SK-N-SH treated with all-trans-retinoic acid at 6 μM for 48 hours (cell line): ENCODE results near the gene DXO.

Experiments
- ATAC-seq: fragments of 200-7000 bp; cut with Tn5 transposase; 3 replicates; pipeline ENCODE4 v1.9.1; 2020; ENCODE audit warnings: mild to moderate bottlenecking, moderate library complexity
- ARNTL ChIP-seq: fragments of 450-650 bp; formaldehyde crosslinking; IDR thresholded peaks from 2 replicates; pipeline ENCODE4 v1.5.0; 2020; ENCODE audit warnings: low read depth, mild to moderate bottlenecking, moderate library complexity, borderline replicate concordance
- BACH2 ChIP-seq: fragments of 250-450 bp; sonication (Bioruptor Pico); IDR thresholded peaks from 2 replicates; pipeline ENCODE4 v1.9.0; 2021; ENCODE audit warnings: mild to moderate bottlenecking, borderline replicate concordance
- CREB5 ChIP-seq: fragments of 250-450 bp; sonication (Bioruptor Pico); IDR thresholded peaks from 2 replicates; pipeline ENCODE4 v1.5.1; 2020; ENCODE audit warnings: low read depth, mild to moderate bottlenecking, moderate library complexity
- CSDC2 ChIP-seq: fragments of 250-450 bp; sonication (Bioruptor Pico); IDR thresholded peaks from 2 replicates; pipeline ENCODE4 v1.5.0; 2020; ENCODE audit warnings: mild to moderate bottlenecking, moderate library complexity
- ESRRG ChIP-seq: fragments of 250-450 bp; sonication (Bioruptor Pico); IDR thresholded peaks from 2 replicates; pipeline ENCODE4 v1.6.1; 2021; ENCODE audit warnings: mild to moderate bottlenecking
- GLIS3 ChIP-seq: fragments of 250-450 bp; sonication (Bioruptor Pico); IDR thresholded peaks from 2 replicates; pipeline ENCODE4 v1.5.0; 2020; ENCODE audit warnings: mild to moderate bottlenecking, moderate library complexity
- ISL1 ChIP-seq: fragments of 250-450 bp; sonication (Bioruptor Pico); IDR thresholded peaks from 2 replicates; pipeline ENCODE4 v2.1.2; 2022; ENCODE audit warnings: mild to moderate bottlenecking, moderate library complexity
- PATZ1 ChIP-seq: fragments of 250-450 bp; sonication (Bioruptor Pico); IDR thresholded peaks from 2 replicates; pipeline ENCODE4 v1.8.0; 2020; ENCODE audit warnings: mild to moderate bottlenecking, moderate library complexity, borderline replicate concordance
- RARB ChIP-seq: fragments of 250-450 bp; sonication (Bioruptor Pico); IDR thresholded peaks from 2 replicates; pipeline ENCODE4 v1.8.0; 2021; ENCODE audit warnings: mild to moderate bottlenecking, moderate library complexity
- SNAI2 ChIP-seq: fragments of 250-450 bp; sonication (Bioruptor Pico); IDR thresholded peaks from 2 replicates; pipeline ENCODE4 v1.5.0; 2020; ENCODE audit warnings: mild to moderate bottlenecking, moderate library complexity
- TCF4 ChIP-seq: fragments of 250-450 bp; sonication (Bioruptor Pico); IDR thresholded peaks from 2 replicates; pipeline ENCODE4 v1.8.0; 2021; ENCODE audit warnings: mild to moderate bottlenecking, moderate library complexity, borderline replicate concordance
- TOX ChIP-seq: fragments of 250-450 bp; sonication (Bioruptor Pico); IDR thresholded peaks from 2 replicates; pipeline ENCODE4 v1.8.0; 2021; ENCODE audit warnings: mild to moderate bottlenecking, moderate library complexity, borderline replicate concordance
- TSHZ2 ChIP-seq: fragments of 250-450 bp; sonication (Bioruptor Pico); IDR thresholded peaks from 2 replicates; pipeline ENCODE4 v1.5.0; 2020; ENCODE audit warnings: mild to moderate bottlenecking, moderate library complexity
- ZC3H10 ChIP-seq: fragments of 250-450 bp; sonication (Bioruptor Pico); IDR thresholded peaks from 2 replicates; pipeline ENCODE4 v1.5.1; 2021; ENCODE audit warnings: mild to moderate bottlenecking, moderate library complexity
- ZFP3 ChIP-seq: fragments of 250-450 bp; sonication (Bioruptor Pico); IDR thresholded peaks from 2 replicates; pipeline ENCODE4 v1.5.0; 2020; ENCODE audit warnings: mild to moderate bottlenecking, moderate library complexity
- ZFP30 ChIP-seq: fragments of 450-650 bp; formaldehyde crosslinking; IDR thresholded peaks from 2 replicates; pipeline ENCODE4 v1.5.0; 2022; ENCODE audit warnings: mild to moderate bottlenecking, moderate library complexity
- ZNF565 ChIP-seq: fragments of 450-650 bp; formaldehyde crosslinking; conservative IDR thresholded peaks from 2 replicates; pipeline ENCODE4 v1.5.0; 2020; ENCODE audit warnings: low read depth, mild to moderate bottlenecking, moderate library complexity
- ZNF70 ChIP-seq: fragments of 450-650 bp; formaldehyde crosslinking; IDR thresholded peaks from 2 replicates; pipeline ENCODE4 v1.5.0; 2020; ENCODE audit warnings: mild to moderate bottlenecking, moderate library complexity
- ZNF8 ChIP-seq: fragments of 450-650 bp; formaldehyde crosslinking; IDR thresholded peaks from 2 replicates; pipeline ENCODE4 v1.5.0; 2020; ENCODE audit warnings: mild to moderate bottlenecking, moderate library complexity
- TF ChIP-seq, protein P1 (sequence below): fragments of 250-450 bp; sonication (Bioruptor Pico); IDR thresholded peaks from 2 replicates; pipeline ENCODE4 v1.5.1; 2021; ENCODE audit warnings: mild to moderate bottlenecking, moderate library complexity

DXO gene

DNA sequence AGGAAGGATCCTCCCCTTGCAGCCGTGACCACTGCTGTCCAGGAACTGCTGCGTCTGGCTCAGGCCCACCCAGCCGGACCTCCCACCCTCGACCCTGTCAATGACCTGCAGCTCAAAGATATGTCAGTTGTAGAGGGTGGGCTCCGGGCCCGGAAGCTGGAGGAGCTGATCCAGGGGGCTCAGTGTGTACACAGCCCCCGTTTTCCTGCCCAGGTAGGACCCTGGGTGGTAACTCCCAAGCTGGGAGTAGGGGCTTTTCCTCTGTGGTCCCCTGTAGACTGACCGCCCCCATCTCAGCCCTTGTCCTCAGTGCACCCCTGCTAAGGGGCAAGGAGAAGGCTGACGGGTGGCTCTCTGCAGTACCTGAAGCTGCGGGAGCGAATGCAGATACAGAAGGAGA is 3.6 kb downstream of the DXO start:
- no peak for ATAC-seq
- TF ChIP-seq BACH2 (CRISPR knock-in tag) (no peak), TCF4 (CRISPR knock-in tag) (no peak), ISL1 (no peak), TOX (CRISPR knock-in tag) (no peak), ZNF70 (no peak), CREB5 (CRISPR knock-in tag) (no peak), ZNF8 (CRISPR knock-in tag) (no peak), ZNF565 (CRISPR knock-in tag) (no peak), RARB (CRISPR knock-in tag) (no peak), SNAI2 (CRISPR knock-in tag) (no peak), ZFP3 (no peak), ESRRG (CRISPR knock-in tag) (no peak), ZFP30 (CRISPR knock-in tag) (no peak), CSDC2 (CRISPR knock-in tag) (no peak), ZC3H10 (CRISPR knock-in tag) (no peak), TSHZ2 (CRISPR knock-in tag) (no peak), GLIS3 (CRISPR knock-in tag) (no peak), PATZ1 (no peak)
- TF ChIP-seq, protein P1, sequence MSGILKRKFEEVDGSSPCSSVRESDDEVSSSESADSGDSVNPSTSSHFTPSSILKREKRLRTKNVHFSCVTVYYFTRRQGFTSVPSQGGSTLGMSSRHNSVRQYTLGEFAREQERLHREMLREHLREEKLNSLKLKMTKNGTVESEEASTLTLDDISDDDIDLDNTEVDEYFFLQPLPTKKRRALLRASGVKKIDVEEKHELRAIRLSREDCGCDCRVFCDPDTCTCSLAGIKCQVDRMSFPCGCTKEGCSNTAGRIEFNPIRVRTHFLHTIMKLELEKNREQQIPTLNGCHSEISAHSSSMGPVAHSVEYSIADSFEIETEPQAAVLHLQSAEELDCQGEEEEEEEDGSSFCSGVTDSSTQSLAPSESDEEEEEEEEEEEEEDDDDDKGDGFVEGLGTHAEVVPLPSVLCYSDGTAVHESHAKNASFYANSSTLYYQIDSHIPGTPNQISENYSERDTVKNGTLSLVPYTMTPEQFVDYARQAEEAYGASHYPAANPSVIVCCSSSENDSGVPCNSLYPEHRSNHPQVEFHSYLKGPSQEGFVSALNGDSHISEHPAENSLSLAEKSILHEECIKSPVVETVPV: no peak

GRCh38 chr6:31967926-31968320 is 4.0 kb downstream of the DXO start:
- ATAC-seq: no peak
- TF ChIP-seq, protein P1: no peak
- no peak for TF ChIP-seq GLIS3 (CRISPR knock-in tag)
- TF ChIP-seq ARNTL (CRISPR knock-in tag): no peak
- no peak for TF ChIP-seq RARB (CRISPR knock-in tag)
- no peak for TF ChIP-seq ZNF8 (CRISPR knock-in tag)
- no peak for TF ChIP-seq ZNF565 (CRISPR knock-in tag)
- TF ChIP-seq CREB5 (CRISPR knock-in tag): no peak
- TF ChIP-seq ESRRG (CRISPR knock-in tag): no peak
- TF ChIP-seq ISL1: no peak
- TF ChIP-seq TOX (CRISPR knock-in tag): no peak
- TF ChIP-seq, all 23 proteins: peak for 0
